ENCODE measurements around the gene CA5A.
"Not testable (repeated sequence)": the region's sequence is repeated elsewhere in the genome, so short reads cannot be mapped to it uniquely, and the experiment has no call there.

CA5A gene

GRCh38 chr16:87887931-87888330, 48.4 kb downstream of the CA5A start:
- DNase-seq: not testable (repeated sequence)

DNA sequence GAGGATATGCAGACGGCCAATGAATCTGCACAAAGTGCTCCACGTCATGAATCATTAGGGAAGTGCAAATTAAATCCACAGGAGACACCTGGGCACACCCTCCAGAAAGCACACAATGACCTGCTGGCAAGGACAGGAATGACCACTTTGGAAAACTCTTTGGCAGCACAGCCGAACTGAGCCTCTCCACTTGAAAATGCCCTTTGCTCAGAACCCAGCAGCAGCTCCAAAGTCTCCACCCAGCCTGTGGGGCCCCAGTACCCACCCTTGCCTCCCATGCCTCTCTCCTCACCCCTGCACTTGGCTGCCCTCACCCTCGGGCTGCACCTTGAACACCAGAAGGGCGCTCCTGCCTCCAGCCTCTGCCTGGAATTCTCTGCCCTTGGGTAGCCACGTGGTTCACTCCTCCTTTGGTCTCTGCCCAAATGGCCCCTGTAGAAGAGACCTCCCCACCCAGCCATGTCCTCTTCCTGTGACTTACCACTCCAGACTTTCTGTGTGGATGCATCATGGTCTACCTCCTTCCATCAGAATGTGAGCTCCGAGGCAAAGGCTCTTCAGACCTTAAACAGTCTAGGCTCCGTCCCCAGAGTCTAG, 50.9 kb downstream of the CA5A start:
- DNase-seq: not testable (repeated sequence)

GRCh38 chr16:87882436-87883019, 53.8 kb downstream of the CA5A start:
- no peak for DNase-seq

- DNase-seq: no peak
Observed at GRCh38 chr16:87881324-87882200, 54.8 kb downstream of the CA5A start.

DNA sequence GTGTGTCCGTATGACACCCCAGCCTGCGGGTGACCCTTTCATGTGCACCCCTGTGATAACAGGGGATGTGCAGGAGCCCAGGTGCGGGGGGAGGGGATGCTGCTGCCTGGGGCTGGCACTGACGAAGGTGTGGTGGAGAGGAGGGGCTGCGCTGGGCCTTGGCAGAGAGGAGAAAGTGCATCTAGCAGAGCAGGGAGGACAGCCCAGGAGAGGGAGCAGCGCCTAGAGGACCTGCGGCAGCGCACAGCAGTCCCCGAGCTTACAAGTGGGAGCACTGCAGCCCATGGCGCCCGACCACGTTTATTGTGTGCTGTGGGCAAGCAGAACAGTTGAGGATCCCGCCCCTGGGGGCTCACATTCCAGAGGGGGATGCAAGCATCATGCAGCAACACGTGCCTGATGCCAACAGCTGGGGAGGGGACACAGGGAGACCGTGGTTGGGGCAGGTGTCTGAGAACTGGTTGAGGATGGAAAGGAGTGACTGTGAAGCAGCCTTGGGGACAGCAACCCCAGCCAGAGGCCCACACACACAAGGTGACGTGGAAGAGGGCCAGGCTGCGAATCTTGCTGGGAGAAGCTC, 56.1 kb downstream of the CA5A start:
- no peak for DNase-seq

DNA sequence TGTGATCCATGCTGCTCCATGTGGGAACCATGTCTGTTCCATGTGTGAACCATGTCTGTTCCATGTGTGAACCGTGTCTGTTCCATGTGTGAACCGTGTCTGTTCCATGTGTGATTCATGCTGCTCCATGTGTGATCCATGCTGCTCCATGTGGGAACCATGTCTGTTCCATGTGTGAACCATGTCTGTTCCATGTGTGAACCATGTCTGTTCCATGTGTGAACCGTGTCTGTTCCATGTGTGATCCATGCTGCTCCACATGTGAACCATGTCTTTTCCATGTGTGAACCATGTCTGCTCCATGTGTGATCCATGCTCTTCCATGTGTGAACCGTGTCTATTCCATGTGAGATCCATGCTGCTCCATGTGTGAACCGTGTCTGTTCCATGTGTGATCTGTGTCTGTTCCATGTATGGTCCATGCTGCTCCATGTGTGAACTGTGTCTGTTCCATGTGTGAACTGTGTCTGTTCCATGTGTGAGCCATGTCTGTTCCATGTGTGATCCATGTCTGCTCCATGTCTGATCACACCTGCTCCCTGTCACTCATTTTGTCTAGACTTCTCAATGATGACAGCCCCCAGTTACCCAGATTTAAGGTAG, 56.8 kb downstream of the CA5A start:
- DNase-seq: not testable (repeated sequence)

DNA sequence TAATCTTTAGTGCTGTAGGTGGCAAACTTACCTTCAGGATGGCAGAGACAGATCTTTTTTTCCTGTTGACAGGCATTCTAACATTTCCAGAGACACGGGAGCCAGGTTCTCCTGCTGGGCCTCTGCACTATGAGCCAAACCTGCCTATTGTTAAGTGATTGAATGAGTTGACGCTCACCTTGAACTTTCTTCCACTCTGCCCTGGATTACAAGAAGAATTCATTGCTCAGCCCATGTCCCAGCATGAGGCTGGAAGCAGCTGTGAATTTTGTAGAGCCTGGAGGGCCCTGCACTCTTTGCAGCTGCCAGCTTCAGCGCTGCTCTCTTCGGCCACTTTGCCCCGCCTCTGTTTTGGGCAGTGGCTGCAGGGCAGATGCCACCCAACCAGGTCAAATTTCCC, 57.6 kb downstream of the CA5A start:
- no peak for DNase-seq

DNA sequence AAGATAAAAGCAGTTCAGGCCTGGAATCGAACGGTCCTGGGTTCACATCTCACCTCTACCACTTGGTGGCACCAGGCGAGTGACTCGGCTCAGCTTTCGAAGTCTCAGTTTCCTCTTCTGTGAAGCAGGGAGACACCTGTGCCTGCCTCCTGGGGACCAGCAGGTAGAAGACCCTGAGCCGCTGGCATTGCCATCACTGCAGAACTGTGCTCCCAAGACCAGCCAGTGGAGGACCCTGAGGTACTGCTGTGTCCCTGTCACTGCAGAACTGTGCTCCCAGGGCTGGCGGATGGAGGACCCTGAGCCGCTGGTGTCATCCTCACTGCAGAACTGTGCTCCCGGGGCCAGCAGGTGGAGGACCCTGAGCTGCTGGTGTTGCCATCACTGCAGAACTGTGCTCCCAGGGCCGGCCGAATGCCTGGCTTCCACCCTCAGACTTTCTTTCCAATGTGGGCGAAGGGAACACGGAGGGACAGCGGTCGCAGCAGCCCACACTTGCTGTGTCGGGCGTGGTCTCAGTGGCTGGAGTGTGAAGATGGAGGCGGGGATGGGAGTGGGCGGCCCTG, 58.3 kb downstream of the CA5A start:
- DNase-seq: no peak

- no peak for DNase-seq
Observed at GRCh38 chr16:87874639-87875427, 61.5 kb downstream of the CA5A start.

- DNase-seq: not testable (repeated sequence)
Observed at GRCh38 chr16:87870418-87871291, 65.7 kb downstream of the CA5A start.

DNA sequence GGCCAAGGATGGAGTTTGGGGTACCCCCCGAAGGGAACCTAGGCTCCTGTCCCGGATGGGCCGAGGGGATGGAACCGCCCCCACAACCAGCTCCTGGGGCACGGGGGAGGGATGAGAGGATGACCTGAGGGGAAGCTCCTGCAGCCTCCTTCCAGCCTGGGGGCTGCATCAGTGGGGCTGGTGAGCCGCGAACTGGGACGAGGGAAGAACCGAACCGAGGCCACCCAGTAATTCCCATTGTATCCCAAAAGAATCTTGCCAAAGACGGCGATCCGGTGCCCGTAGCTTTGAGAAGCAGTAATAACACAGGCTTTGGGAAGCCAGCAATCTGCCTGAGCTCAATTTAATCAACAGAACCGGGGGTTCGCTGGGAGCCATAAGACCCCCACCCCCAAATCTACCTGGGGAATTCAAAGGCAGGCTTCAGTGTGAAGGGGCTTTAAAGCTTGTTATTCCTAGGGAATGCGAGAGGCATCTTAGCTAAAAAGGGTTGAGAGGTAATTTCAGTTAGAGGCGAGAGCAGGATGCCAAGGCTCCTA, 66.4 kb downstream of the CA5A start:
- not testable (repeated sequence) for DNase-seq

DNA sequence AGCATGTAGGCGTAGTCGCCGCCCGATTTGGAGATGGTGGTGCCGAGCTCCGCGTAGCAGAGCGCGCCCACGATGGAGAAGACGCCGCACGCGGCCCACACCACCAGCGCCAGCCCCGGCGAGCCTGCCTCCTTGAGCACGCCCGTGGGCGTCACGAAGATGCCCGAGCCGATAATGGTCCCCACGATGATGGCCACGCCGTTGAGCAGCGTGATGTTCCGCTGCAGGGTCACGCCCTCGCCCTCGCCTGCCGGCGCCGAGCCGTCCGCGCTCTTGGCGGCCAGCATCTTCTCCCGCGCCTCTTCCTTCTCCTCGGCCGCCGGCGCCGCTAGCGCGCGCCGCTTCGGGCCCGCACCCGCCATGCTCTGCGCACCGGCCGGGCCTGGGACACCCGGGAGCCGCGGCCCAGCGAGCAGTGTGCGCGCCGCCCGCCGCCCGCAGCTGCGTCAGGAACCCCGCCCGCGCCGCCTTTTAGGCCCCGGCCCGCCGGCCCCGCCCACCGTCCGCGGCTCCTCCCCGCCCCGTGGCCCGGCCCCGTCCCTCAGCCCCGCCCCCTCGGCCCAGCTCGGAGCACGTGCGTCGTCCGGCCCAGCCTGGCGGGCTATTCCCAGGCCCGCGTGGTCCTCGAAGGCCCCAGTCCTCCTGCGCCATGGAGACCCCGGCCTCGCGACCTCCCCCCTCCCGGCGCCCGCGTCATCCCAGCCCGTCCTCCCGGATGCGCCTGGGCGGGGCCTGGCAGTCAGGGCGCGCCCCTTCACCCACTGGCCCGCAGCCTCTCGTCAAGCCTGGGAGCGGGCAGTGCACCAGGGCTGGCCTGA, 67.1 kb downstream of the CA5A start, which contains the start of gene SLC7A5:
SLC7A5 (minus strand) TSS at position 447 of the 818 bp plus-strand sequence; CDS start at position 362, 85 bp downstream.
- DNase-seq: peak; percentile 15

- DNase-seq: not testable (repeated sequence)
Observed at GRCh38 chr16:87868254-87869029, 67.9 kb downstream of the CA5A start.

DNA sequence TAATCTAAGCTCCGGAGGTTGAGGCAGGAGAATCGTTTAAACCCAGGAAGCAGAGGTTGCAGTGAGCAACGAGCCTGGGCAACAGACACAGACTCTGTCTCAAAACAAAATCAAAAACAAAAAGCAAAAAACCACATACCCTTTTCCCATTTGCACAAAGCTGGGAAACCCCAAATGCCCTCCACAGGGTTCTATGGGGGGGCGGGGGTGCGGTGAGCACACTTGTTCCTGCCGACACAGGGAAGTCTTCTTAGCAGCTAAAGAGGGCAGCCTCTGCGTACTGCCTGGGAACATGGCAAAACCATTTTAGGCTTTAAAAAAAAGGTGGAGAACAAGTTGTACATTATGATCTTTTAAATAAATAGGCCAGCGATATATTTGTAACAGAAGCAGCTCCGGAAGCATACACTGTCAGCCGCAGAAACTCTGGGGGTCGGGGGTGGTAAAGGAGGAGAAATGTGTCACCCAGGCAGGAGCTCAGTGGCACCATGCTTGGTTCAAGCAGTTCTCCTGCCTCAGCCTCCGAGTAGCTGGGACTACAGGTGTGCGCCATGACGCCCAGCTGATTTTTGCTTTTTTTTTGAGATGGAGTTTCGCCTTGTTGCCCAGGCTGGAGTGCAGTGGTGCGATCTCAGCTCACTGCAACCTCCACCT, 70.3 kb downstream of the CA5A start:
- DNase-seq: not testable (repeated sequence)

DNA sequence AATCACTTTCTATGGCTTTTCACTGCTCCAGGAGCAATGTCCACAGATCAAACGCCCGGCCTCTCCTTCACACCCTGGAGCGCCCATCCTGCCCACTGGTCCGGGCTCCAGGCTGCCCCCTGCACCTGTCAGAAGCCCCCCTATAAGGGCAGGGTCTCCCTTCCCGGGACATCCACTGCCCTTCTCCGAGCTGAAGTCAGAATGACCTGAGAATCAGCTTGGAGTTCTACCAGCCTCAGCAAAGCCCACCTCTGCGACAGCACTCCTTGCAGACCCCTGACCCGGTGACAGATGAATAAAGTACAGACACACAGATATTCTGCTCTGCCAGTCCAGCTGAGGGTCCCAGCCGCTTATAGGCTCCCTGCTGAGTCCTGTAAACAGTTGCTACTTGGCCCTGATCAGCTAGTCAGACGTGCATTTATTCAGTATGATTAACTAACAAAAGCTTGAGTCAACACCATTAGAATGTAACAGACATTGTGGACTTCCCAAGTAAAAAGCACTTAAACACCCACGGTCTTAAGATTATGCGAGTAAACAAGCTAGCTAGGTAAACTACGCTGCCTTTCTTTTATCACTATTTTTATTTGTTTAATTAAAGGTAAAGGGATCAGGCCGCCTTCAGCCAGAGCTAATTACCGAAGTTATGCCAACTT, 71.9 kb downstream of the CA5A start:
- DNase-seq: no peak

DNA sequence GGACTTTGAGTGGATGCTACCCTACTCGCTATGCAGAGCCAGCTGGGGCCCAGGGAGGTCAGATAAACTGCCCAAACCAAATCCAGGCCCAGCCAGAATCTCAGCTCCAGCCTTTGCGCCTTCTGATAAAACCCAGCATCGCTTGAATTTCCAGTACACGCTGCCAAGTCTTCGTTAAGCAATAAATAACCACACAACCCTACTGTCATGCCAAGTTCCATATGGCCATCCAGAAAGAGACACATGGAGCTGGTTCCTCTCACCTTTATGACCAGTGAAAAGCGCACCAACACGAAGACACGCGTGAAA, 73.0 kb downstream of the CA5A start:
- not testable (repeated sequence) for DNase-seq

GRCh38 chr16:87862597-87863326, 73.6 kb downstream of the CA5A start:
- DNase-seq: not testable (repeated sequence)
